ENCODE data around the gene TRAF5. TPM values are rescaled to one million over a fixed set of nuclear protein-coding genes. Genes with fewer than 3 reads are reported as not detected.

Gene TRAF5
- polyA plus RNA-seq, 2 of the 4 experiments (the other 2 are of a cell fraction): 8.2 to 14.6 TPM

DNA sequence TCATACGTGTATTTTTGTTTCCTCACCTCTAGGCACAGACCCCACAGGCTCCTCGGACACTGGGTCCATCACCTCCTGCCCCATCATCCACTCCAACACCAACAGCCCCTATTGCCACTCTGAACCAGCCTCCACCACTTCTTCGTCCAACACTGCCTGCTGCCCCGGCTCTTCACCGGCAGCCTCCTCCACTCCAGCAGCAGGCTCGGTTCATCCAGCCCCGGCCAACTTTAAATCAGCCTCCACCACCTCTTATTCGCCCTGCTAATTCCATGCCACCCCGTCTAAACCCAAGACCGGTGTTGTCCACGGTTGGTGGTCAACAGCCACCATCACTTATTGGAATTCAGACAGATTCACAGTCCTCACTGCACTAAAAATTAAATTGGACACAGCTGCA, 13.2 kb upstream of the TRAF5 start:
- Histone ChIP-seq H3K4me1 (no peaks in the 10 kb centered on the region), H3K9me3 (no peaks in the 10 kb centered on the region), H3K4me3 (no peak overlapping the region), H3K4me2 (no peak overlapping the region), H3K27ac (no peak overlapping the region)
- 92% methylated on average over 11 of the region's 11 CpGs for WGBS (ENCODE audit: missing lambda C conversion rate)
- ChIA-PET POLR2A (no interaction called here), CTCF (interaction anchor here (0.8 to 2.8 kb wide), 2 partner anchors 10 to 202 kb away, joined by 3 to 12 read pairs; no protein-coding TSS in a partner anchor)
- FAIRE-seq (no peak), ATAC-seq (no peak), DNase-seq (ENCODE audit: low read depth in 1 of 2, low spot score in 1 of 2) (no peak)
- TF ChIP-seq, protein P1, sequence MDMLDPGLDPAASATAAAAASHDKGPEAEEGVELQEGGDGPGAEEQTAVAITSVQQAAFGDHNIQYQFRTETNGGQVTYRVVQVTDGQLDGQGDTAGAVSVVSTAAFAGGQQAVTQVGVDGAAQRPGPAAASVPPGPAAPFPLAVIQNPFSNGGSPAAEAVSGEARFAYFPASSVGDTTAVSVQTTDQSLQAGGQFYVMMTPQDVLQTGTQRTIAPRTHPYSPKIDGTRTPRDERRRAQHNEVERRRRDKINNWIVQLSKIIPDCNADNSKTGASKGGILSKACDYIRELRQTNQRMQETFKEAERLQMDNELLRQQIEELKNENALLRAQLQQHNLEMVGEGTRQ (IDR thresholded peaks at IDR 0.05): no peak
- TF ChIP-seq EHF (CRISPR knock-in tag; IDR thresholded peaks at IDR 0.05): no peak

DNA sequence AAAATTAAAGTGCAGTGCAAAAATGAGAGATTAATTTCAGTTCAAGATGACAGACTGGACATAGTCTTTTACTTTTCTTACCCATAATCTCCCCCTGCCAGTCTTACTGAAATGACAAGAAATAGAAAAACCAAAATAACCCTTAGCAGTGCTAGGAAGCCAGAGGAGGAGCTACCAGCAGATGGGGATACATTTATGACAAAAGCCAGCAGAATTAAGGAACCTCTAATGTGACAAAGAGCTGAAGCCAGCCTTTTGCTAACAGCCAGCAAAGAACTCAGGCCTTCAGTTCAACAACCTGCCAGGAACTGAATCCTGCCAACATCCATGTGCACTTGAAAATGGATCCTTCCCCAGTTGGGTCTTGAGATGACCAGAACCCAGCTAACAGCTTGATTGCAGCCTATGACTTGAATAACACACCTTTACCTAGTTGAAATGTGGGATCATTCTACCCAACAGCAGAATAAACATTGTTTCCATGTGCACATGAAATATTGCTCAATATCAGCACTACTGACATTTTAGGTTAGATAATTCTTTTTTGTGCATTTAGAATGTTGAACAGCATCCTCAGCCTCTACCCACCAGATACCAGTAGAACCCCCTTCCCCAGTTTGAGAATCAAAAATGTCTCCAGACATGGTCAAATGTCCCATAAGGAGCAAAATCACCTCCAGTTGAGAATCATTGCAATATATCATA, 7.9 kb upstream of the TRAF5 start:
- POLR2A ChIA-PET: no interaction called here
- H3K4me3 ChIP-seq: no peak overlapping the region
- no peak for DNase-seq (ENCODE audit: low read depth in 1 of 2, low spot score in 1 of 2)
- no peaks in the 10 kb centered on the region for H3K4me1 ChIP-seq
- no peak overlapping the region for H3K27ac ChIP-seq
- no peak for ATAC-seq
- H3K9me3 ChIP-seq: no peaks in the 10 kb centered on the region
- TF ChIP-seq, protein P2, sequence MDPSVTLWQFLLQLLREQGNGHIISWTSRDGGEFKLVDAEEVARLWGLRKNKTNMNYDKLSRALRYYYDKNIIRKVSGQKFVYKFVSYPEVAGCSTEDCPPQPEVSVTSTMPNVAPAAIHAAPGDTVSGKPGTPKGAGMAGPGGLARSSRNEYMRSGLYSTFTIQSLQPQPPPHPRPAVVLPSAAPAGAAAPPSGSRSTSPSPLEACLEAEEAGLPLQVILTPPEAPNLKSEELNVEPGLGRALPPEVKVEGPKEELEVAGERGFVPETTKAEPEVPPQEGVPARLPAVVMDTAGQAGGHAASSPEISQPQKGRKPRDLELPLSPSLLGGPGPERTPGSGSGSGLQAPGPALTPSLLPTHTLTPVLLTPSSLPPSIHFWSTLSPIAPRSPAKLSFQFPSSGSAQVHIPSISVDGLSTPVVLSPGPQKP (IDR thresholded peaks at IDR 0.05; ENCODE audit: low read depth, low read length): no peak
- no peak for TF ChIP-seq HDAC2 (IDR thresholded peaks at IDR 0.05)
- TF ChIP-seq, protein P3, sequence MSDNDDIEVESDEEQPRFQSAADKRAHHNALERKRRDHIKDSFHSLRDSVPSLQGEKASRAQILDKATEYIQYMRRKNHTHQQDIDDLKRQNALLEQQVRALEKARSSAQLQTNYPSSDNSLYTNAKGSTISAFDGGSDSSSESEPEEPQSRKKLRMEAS (IDR thresholded peaks at IDR 0.05): no peak
- no peak; a peak in 1 of 4 replicates for TF ChIP-seq CEBPB (IDR thresholded peaks at IDR 0.05)
- no peak for TF ChIP-seq NFE2L2 (conservative IDR thresholded peaks at IDR 0.05; ENCODE audit: low read length)
- TF ChIP-seq NR3C1 (IDR thresholded peaks at IDR 0.05): no peak
- no peak for TF ChIP-seq MYC (IDR thresholded peaks at IDR 0.05; ENCODE audit: borderline replicate concordance, low read length)
- TF ChIP-seq EHF (CRISPR knock-in tag; IDR thresholded peaks at IDR 0.05): no peak
- no peak for TF ChIP-seq FOSB (CRISPR knock-in tag; IDR thresholded peaks at IDR 0.05)
- TF ChIP-seq RCOR1 (IDR thresholded peaks at IDR 0.05; ENCODE audit: low read depth, low read length): no peak
- TF ChIP-seq JUNB (IDR thresholded peaks at IDR 0.05): no peak
- TF ChIP-seq HOXA7 (CRISPR knock-in tag; IDR thresholded peaks at IDR 0.05): no peak
- TF ChIP-seq RNF2 (IDR thresholded peaks at IDR 0.05; ENCODE audit: borderline replicate concordance, low read depth): no peak
- TF ChIP-seq EHMT2 (IDR thresholded peaks at IDR 0.05; ENCODE audit: low read depth): no peak
- H3K4me2 ChIP-seq: no peak overlapping the region
- CTCF ChIA-PET: interaction anchor here (0.6 kb wide), 1 partner anchor 344 kb away, joined by 3 read pairs; no protein-coding TSS in a partner anchor
- FAIRE-seq: no peak

DNA sequence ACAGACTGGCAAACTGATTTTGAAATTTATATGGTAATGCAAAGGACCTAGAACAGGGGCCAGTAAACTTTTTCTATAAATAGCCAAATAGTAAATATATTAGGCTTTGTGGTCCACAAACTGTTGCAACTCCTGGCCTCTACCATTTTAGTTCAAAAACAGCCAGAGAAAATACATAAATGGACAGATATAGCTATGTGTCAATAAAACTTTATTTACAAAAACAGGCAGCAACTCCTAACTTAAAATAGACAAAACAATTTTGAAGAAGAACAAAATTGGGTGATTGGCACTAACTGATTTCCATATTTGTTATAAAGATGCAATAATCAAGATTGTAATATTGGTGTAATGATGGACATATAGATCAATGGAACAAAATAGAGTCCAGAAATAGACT, 6.7 kb upstream of the TRAF5 start:
- no peak for ATAC-seq
- ChIA-PET CTCF (no interaction called here), POLR2A (no interaction called here)
- H3K4me2 ChIP-seq: no peak overlapping the region
- FAIRE-seq: no peak
- H3K4me3 ChIP-seq: no peak overlapping the region
- no peak for DNase-seq (ENCODE audit: low read depth in 1 of 2, low spot score in 1 of 2)
- no peaks in the 10 kb centered on the region for H3K4me1 ChIP-seq
- H3K9me3 ChIP-seq: no peaks in the 10 kb centered on the region
- no peak overlapping the region for H3K27ac ChIP-seq
- TF ChIP-seq CBX2 (IDR thresholded peaks at IDR 0.05; ENCODE audit: borderline replicate concordance, low read depth): no peak
- no peak for TF ChIP-seq TFCP2L1 (CRISPR knock-in tag; IDR thresholded peaks at IDR 0.05)
- TF ChIP-seq, protein P1 (IDR thresholded peaks at IDR 0.05): no peak
- TF ChIP-seq, protein P4, sequence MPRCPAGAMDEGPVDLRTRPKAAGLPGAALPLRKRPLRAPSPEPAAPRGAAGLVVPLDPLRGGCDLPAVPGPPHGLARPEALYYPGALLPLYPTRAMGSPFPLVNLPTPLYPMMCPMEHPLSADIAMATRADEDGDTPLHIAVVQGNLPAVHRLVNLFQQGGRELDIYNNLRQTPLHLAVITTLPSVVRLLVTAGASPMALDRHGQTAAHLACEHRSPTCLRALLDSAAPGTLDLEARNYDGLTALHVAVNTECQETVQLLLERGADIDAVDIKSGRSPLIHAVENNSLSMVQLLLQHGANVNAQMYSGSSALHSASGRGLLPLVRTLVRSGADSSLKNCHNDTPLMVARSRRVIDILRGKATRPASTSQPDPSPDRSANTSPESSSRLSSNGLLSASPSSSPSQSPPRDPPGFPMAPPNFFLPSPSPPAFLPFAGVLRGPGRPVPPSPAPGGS (IDR thresholded peaks at IDR 0.05): no peak
- TF ChIP-seq, protein P5, sequence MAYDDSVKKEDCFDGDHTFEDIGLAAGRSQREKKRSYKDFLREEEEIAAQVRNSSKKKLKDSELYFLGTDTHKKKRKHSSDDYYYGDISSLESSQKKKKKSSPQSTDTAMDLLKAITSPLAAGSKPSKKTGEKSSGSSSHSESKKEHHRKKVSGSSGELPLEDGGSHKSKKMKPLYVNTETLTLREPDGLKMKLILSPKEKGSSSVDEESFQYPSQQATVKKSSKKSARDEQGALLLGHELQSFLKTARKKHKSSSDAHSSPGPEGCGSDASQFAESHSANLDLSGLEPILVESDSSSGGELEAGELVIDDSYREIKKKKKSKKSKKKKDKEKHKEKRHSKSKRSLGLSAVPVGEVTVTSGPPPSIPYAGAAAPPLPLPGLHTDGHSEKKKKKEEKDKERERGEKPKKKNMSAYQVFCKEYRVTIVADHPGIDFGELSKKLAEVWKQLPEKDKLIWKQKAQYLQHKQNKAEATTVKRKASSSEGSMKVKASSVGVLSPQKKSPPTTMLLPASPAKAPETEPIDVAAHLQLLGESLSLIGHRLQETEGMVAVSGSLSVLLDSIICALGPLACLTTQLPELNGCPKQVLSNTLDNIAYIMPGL (CRISPR knock-in tag; IDR thresholded peaks at IDR 0.05; ENCODE audit: borderline replicate concordance): no peak
- TF ChIP-seq, protein P6, sequence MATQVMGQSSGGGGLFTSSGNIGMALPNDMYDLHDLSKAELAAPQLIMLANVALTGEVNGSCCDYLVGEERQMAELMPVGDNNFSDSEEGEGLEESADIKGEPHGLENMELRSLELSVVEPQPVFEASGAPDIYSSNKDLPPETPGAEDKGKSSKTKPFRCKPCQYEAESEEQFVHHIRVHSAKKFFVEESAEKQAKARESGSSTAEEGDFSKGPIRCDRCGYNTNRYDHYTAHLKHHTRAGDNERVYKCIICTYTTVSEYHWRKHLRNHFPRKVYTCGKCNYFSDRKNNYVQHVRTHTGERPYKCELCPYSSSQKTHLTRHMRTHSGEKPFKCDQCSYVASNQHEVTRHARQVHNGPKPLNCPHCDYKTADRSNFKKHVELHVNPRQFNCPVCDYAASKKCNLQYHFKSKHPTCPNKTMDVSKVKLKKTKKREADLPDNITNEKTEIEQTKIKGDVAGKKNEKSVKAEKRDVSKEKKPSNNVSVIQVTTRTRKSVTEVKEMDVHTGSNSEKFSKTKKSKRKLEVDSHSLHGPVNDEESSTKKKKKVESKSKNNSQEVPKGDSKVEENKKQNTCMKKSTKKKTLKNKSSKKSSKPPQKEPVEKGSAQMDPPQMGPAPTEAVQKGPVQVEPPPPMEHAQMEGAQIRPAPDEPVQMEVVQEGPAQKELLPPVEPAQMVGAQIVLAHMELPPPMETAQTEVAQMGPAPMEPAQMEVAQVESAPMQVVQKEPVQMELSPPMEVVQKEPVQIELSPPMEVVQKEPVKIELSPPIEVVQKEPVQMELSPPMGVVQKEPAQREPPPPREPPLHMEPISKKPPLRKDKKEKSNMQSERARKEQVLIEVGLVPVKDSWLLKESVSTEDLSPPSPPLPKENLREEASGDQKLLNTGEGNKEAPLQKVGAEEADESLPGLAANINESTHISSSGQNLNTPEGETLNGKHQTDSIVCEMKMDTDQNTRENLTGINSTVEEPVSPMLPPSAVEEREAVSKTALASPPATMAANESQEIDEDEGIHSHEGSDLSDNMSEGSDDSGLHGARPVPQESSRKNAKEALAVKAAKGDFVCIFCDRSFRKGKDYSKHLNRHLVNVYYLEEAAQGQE (IDR thresholded peaks at IDR 0.05): no peak
- TF ChIP-seq HOXB5 (CRISPR knock-in tag; IDR thresholded peaks at IDR 0.05): no peak
- TF ChIP-seq, protein P2 (IDR thresholded peaks at IDR 0.05; ENCODE audit: low read depth, low read length): no peak
- no peak for TF ChIP-seq SREBF2 (IDR thresholded peaks at IDR 0.05)
